AG08396 (cell line): ENCODE results near the gene UQCR11.
A peak's percentile ranks its signal among the peaks of the same experiment; 100 is the strongest.
"Not testable (repeated sequence)": the region's sequence is repeated elsewhere in the genome, so short reads cannot be mapped to it uniquely, and the experiment has no call there.

ENCODE experiments used
- DNase-seq: peaks from one replicate; pipeline ENCODE4 v3.0.0; 2012; ENCODE audit warnings: low spot score, mixed read lengths

The UQCR11 gene

GRCh38 chr19:1605236-1606137 is at the start of gene UQCR11:
Gene UQCR11, minus strand, starts transcription at chr19:1605462. Its CDS starts 53 bp downstream, at chr19:1605409.
- peak; percentile 99 for DNase-seq

- no peak for DNase-seq
Observed at GRCh38 chr19:1654178-1654792, 49.0 kb upstream of the UQCR11 start.

- no peak for DNase-seq
Observed at GRCh38 chr19:1653300-1653628, 48.0 kb upstream of the UQCR11 start.

GRCh38 chr19:1652471-1653299 is 47.4 kb upstream of the UQCR11 start, which contains the start of gene TCF3:
Gene TCF3, minus strand, starts transcription at chr19:1652615. Its CDS starts 2,367 bp downstream, at chr19:1650248.
- DNase-seq: peak; percentile 100

GRCh38 chr19:1651568-1652291 is 46.5 kb upstream of the UQCR11 start:
- DNase-seq: peak; percentile 78

- DNase-seq: peak; percentile 51
Observed at GRCh38 chr19:1650650-1651567, 45.6 kb upstream of the UQCR11 start.

- no peak for DNase-seq
Observed at GRCh38 chr19:1649706-1650649, 44.7 kb upstream of the UQCR11 start.

- DNase-seq: no peak
Observed at GRCh38 chr19:1648920-1649541, 43.8 kb upstream of the UQCR11 start.

GRCh38 chr19:1648459-1648849 is 43.2 kb upstream of the UQCR11 start:
- DNase-seq: no peak

- DNase-seq: no peak
Observed at GRCh38 chr19:1647501-1648458, 42.5 kb upstream of the UQCR11 start.

GRCh38 chr19:1646659-1647453 is 41.6 kb upstream of the UQCR11 start:
- no peak for DNase-seq

GRCh38 chr19:1646149-1646548 is 40.9 kb upstream of the UQCR11 start:
- no peak for DNase-seq

- DNase-seq: no peak
Observed at GRCh38 chr19:1645299-1645698, 40.0 kb upstream of the UQCR11 start.

GRCh38 chr19:1644070-1644469 is 38.8 kb upstream of the UQCR11 start:
- no peak for DNase-seq

- not testable (repeated sequence) for DNase-seq
Observed at GRCh38 chr19:1640893-1641448, 35.7 kb upstream of the UQCR11 start.

- DNase-seq: no peak
Observed at GRCh38 chr19:1636325-1637236, 31.3 kb upstream of the UQCR11 start.
